Endothelial cell of umbilical vein (primary cell): ENCODE results near the gene PIWIL4. TPM values are rescaled to one million over a fixed set of nuclear protein-coding genes. Genes with fewer than 3 reads are reported as not detected.

Experiments
- BruUV-seq: library from RNA; stranded (reverse); fragments of 400-500 nt; replicated peaks from 2 replicates; lab custom pipeline; 2021; lab: Mats Ljungman, UMichigan
- CTCF ChIA-PET: fragments of 300-600, 350-600 bp; sonication (Branson Sonifier 250); formaldehyde crosslinking; loops from one replicate; lab custom pipeline; 2021; ENCODE audit warnings: antibody characterized with exemption, inconsistent platforms; lab: Charles Lee
- POLR2A ChIA-PET: fragments of 300-600, 350-600 bp; sonication (Branson Sonifier 250); formaldehyde crosslinking; loops from one replicate; lab custom pipeline; 2021; ENCODE audit warnings: antibody characterized with exemption, inconsistent platforms; lab: Charles Lee
- DNase-seq: peaks from one replicate; pipeline ENCODE4 v3.0.0-alpha.2; 2011; ENCODE audit warnings: low read depth, low spot score
- FAIRE-seq: peaks from 2 replicates; lab custom pipeline; 2011; peaks lifted over from hg19 to GRCh38; lab: Jason Lieb, UNC
- H2AFZ ChIP-seq: 2 replicates; pipeline ENCODE4 v1.6.0; 2012; ENCODE audit warnings: low read depth, low read length, control low read depth, inconsistent platforms
- H3K27ac ChIP-seq: 2 replicates; pipeline ENCODE4 v1.5.1; 2011; ENCODE audit warnings: low read depth, mild to moderate bottlenecking, control low read depth, low read length, moderate library complexity; ENCODE audit not compliant: insufficient read depth
- H3K27me3 ChIP-seq, 2 experiments: 2 replicates each; pipeline versions ENCODE4 v1.6.0 to v1.6.1; 2011; ENCODE audit warnings: low read length in 2 of 2, mixed read lengths in 1 of 2; ENCODE audit not compliant: control insufficient read depth in 2 of 2, insufficient read depth in 2 of 2
- H3K36me3 ChIP-seq, 2 experiments: 2 replicates in 1 of 2; 3 replicates in 1 of 2; pipeline ENCODE4 v1.5.1; 2011; ENCODE audit warnings: low read length in 2 of 2, mild to moderate bottlenecking in 1 of 2, moderate library complexity in 1 of 2; ENCODE audit not compliant: control insufficient read depth in 2 of 2, insufficient read depth in 2 of 2; ENCODE audit errors: extremely low read depth in 1 of 2
- H3K4me1 ChIP-seq: 3 replicates; pipeline ENCODE4 v1.5.1; 2011; ENCODE audit warnings: mild to moderate bottlenecking, low read length; ENCODE audit not compliant: control insufficient read depth, insufficient read depth; ENCODE audit errors: extremely low read depth
- H3K4me2 ChIP-seq: 2 replicates; pipeline ENCODE4 v1.6.1; 2011; ENCODE audit warnings: low read length, control low read depth, mixed read lengths; ENCODE audit not compliant: insufficient read depth
- H3K4me3 ChIP-seq, 3 experiments: fragments of 200-600 bp in 1 of 3; sonication (generic), shearing (Covaris generic) in 1 of 3; replicated peaks in 1 of 3; 2 replicates each; pipeline ENCODE4 v1.5.1; 2011 to 2016; ENCODE audit warnings: control low read depth in 3 of 3, low read length in 3 of 3, mild to moderate bottlenecking in 2 of 3, inconsistent platforms in 1 of 3, low read depth in 1 of 3, moderate library complexity in 1 of 3; ENCODE audit not compliant: insufficient read depth in 1 of 3
- H3K79me2 ChIP-seq: 2 replicates; pipeline ENCODE4 v1.6.0; 2012; ENCODE audit warnings: low read length, inconsistent platforms; ENCODE audit not compliant: control insufficient read depth, insufficient read depth
- H3K9ac ChIP-seq: replicated peaks from 2 replicates; pipeline ENCODE3; 2011; ENCODE audit warnings: low read length, control low read depth; ENCODE audit not compliant: insufficient read depth; ENCODE audit errors: extremely low read depth
- H3K9me1 ChIP-seq: replicated peaks from 3 replicates; pipeline ENCODE4 v1.6.0; 2011; ENCODE audit warnings: mild to moderate bottlenecking, low read length; ENCODE audit not compliant: control insufficient read depth, insufficient read depth; ENCODE audit errors: extremely low read depth
- H3K9me3 ChIP-seq: replicated peaks from 2 replicates; pipeline ENCODE4 v1.5.1; 2012; ENCODE audit warnings: low read length, inconsistent platforms; ENCODE audit not compliant: control insufficient read depth, insufficient read depth
- H4K20me1 ChIP-seq: replicated peaks from 2 replicates; pipeline ENCODE3; 2011; ENCODE audit warnings: mild to moderate bottlenecking, low read length; ENCODE audit not compliant: control insufficient read depth, insufficient read depth; ENCODE audit errors: extremely low read depth
- EZH2 ChIP-seq: IDR thresholded peaks from 2 replicates; pipeline ENCODE4 v1.6.1; 2012; ENCODE audit warnings: borderline replicate concordance, low read depth, mild to moderate bottlenecking, moderate library complexity, low read length, inconsistent platforms; ENCODE audit not compliant: severe bottlenecking
- FOS ChIP-seq: IDR thresholded peaks from 2 replicates; pipeline ENCODE4 v1.6.1; 2011; ENCODE audit warnings: mild to moderate bottlenecking, low read length, moderate library complexity, borderline replicate concordance; ENCODE audit not compliant: insufficient read depth
- GATA2 ChIP-seq: IDR thresholded peaks from 2 replicates; pipeline ENCODE4 v1.7.0; 2011; ENCODE audit warnings: low read depth, mild to moderate bottlenecking, moderate library complexity, mixed read lengths, low read length; ENCODE audit not compliant: insufficient read length, insufficient read depth
- JUN ChIP-seq: IDR thresholded peaks from 2 replicates; pipeline ENCODE4 v1.6.1; 2011; ENCODE audit warnings: borderline replicate concordance, low read depth; ENCODE audit not compliant: insufficient read length, insufficient read depth
- MYC ChIP-seq: IDR thresholded peaks from one replicate; pipeline ENCODE4 v1.6.1; 2011; ENCODE audit warnings: mild to moderate bottlenecking, low read depth, low read length
- POLR2A ChIP-seq: IDR thresholded peaks from 2 replicates; pipeline ENCODE4 v1.6.1; 2012; ENCODE audit warnings: low read depth, mild to moderate bottlenecking, control low read depth, low read length
- POLR2AphosphoS5 ChIP-seq: IDR thresholded peaks from 2 replicates; pipeline ENCODE4 v1.6.1; 2012; ENCODE audit warnings: low read depth, mild to moderate bottlenecking, control low read depth, low read length, moderate library complexity; ENCODE audit not compliant: insufficient read depth
- dilution Hi-C: fragments of 300-500 bp; cut with MboI; formaldehyde crosslinking; loops from one replicate; pipeline ENCODE4 v1.15.0; 2019; ENCODE audit warnings: low sequenced_read_pairs; ENCODE audit not compliant: extremely low pct_ligation_motif_present
- intact Hi-C: fragments of 100-400 bp; cut with micrococcal nuclease; formaldehyde crosslinking; loops from one replicate; pipeline ENCODE4 v1.10.0; 2022
- polyA plus RNA-seq, 4 experiments: library from polyadenylated mRNA; depleted of rRNA in 3 of 4; stranded (reverse) in 3 of 4; unstranded in 1 of 4; fragments of >200 nt; gene quantifications; 2 replicates each; pipeline versions ENCODE4 v1.2.1 to v1.2.3, GENCODE V29; 2011 to 2012; ENCODE audit warnings: missing spikeins in 1 of 4
- total RNA-seq: library from RNA; stranded (reverse); gene quantifications from 2 replicates; pipeline ENCODE4 v1.2.3, GENCODE V29; 2021
- TF ChIP-seq, protein P1 (sequence below), 2 donors: IDR thresholded peaks; 1 replicate in 1 of 2; 2 replicates in 1 of 2; pipeline ENCODE4 v1.5.1; 2011; ENCODE audit warnings: low read length in 2 of 2, mild to moderate bottlenecking in 2 of 2, moderate library complexity in 2 of 2, control low read depth in 1 of 2, inconsistent platforms in 1 of 2, low read depth in 1 of 2; ENCODE audit not compliant: insufficient read depth in 1 of 2; ENCODE audit errors: extremely low read depth in 1 of 2
- TF ChIP-seq, protein P2 (sequence below): IDR thresholded peaks from 2 replicates; pipeline ENCODE4 v1.6.1; 2011; ENCODE audit not compliant: insufficient read depth, insufficient read length

The PIWIL4 gene
- total and polyA plus RNA-seq, 2 donors (not counting 3 experiments of a cell fraction or from before 2014, with no cell fraction given) = 0.55 to 0.64 TPM

DNA sequence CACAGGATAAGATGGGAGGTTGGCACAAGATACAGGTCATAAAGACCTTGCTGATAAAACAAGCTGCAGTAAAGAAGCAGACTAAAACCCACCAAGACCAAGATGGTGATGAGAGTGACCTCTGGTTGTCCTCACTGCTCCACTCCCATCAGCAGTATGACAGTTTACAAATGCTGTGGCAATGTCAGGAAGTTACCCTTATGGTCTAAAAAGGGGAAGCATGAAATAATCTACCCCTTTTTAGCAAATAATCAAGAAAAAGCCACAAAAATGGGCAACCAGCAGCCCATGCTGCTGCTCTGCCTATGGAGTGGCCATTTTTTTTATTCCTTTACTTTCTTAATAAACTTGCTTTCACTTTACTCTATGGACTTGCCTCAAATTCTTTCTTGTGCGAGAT lies 8.7 kb upstream of the PIWIL4 start:
- Histone ChIP-seq H3K36me3 (no peaks in the 10 kb centered on the region), H3K79me2 (no peaks in the 10 kb centered on the region), H3K9ac (no peak overlapping the region), H3K27me3 (no peaks in the 10 kb centered on the region), H3K27ac (no peak overlapping the region), H2AFZ (no peak overlapping the region), H3K4me3 (no peak overlapping the region), H3K9me1 (no peaks in the 10 kb centered on the region), H3K9me3 (no peaks in the 10 kb centered on the region), H4K20me1 (no peaks in the 10 kb centered on the region), H3K4me1 (peaks cover 8% of the 10 kb centered on the region), H3K4me2 (no peak overlapping the region)
- no TSS peak for BruUV-seq
- intact Hi-C loops = no loop called here
- ChIA-PET POLR2A (no interaction called here), CTCF (interaction anchor here (1.0 kb wide), 1 partner anchor 663 kb away, joined by 3 read pairs; no protein-coding TSS in a partner anchor)
- dilution Hi-C loops = no loop called here
- no peak for DNase-seq
- FAIRE-seq = no peak
- TF ChIP-seq POLR2A (no peak), JUN (no peak), GATA2 (no peak), MYC (no peak), POLR2AphosphoS5 (no peak), FOS (no peak), EZH2 (no peak)
- TF ChIP-seq, protein P1, sequence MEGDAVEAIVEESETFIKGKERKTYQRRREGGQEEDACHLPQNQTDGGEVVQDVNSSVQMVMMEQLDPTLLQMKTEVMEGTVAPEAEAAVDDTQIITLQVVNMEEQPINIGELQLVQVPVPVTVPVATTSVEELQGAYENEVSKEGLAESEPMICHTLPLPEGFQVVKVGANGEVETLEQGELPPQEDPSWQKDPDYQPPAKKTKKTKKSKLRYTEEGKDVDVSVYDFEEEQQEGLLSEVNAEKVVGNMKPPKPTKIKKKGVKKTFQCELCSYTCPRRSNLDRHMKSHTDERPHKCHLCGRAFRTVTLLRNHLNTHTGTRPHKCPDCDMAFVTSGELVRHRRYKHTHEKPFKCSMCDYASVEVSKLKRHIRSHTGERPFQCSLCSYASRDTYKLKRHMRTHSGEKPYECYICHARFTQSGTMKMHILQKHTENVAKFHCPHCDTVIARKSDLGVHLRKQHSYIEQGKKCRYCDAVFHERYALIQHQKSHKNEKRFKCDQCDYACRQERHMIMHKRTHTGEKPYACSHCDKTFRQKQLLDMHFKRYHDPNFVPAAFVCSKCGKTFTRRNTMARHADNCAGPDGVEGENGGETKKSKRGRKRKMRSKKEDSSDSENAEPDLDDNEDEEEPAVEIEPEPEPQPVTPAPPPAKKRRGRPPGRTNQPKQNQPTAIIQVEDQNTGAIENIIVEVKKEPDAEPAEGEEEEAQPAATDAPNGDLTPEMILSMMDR (IDR thresholded peaks at IDR 0.05; ENCODE audit: extremely low read depth in 1 of 2, insufficient read depth in 1 of 2, low read depth in 1 of 2, low read length in 2 of 2) = no peak
- TF ChIP-seq, protein P2, sequence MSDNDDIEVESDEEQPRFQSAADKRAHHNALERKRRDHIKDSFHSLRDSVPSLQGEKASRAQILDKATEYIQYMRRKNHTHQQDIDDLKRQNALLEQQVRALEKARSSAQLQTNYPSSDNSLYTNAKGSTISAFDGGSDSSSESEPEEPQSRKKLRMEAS = no peak
